Measurements from ENCODE around the gene ZPBP2.

- no peak for TF ChIP-seq CTCF (IDR thresholded peaks at IDR 0.05)
- TF ChIP-seq EP300 (IDR thresholded peaks at IDR 0.05): no peak
- no peak for TF ChIP-seq POLR2A (IDR thresholded peaks at IDR 0.05; ENCODE audit: low read depth)
These were observed 34.0 kb upstream of the ZPBP2 start for GRCh38 chr17:39834017-39834416.
